Measurements from ENCODE around the gene ZNF567. TPM values are rescaled to one million over a fixed set of nuclear protein-coding genes. Genes with fewer than 3 reads are reported as not detected.
"Not testable (repeated sequence)": the region's sequence is repeated elsewhere in the genome, so short reads cannot be mapped to it uniquely, and the experiment has no call there.

The ZNF567 gene
- total and polyA plus RNA-seq, 4 donors, result 1.7 to 4.3 (median 2.6) TPM

GRCh38 chr19:36719687-36720556 is 32.5 kb downstream of the ZNF567 start (continued):
- TF ChIP-seq, protein P1, sequence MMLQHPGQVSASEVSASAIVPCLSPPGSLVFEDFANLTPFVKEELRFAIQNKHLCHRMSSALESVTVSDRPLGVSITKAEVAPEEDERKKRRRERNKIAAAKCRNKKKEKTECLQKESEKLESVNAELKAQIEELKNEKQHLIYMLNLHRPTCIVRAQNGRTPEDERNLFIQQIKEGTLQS (IDR thresholded peaks at IDR 0.05), result no peak

- H3K4me1 ChIP-seq (ENCODE audit: control insufficient read depth in 4 of 4, insufficient read depth in 4 of 4, low read length in 3 of 4), result not testable (repeated sequence)
- peaks cover 30 to 87% (median 58%) of the 10 kb centered on the region in 4 donors for H3K9me3 ChIP-seq (ENCODE audit: control insufficient read depth in 4 of 4, low read length in 3 of 4)
- 63% methylated on average over 9 of the region's 9 CpGs for WGBS
Observed at GRCh38 chr19:36736166-36736565, 48.8 kb downstream of the ZNF567 start.

DNA sequence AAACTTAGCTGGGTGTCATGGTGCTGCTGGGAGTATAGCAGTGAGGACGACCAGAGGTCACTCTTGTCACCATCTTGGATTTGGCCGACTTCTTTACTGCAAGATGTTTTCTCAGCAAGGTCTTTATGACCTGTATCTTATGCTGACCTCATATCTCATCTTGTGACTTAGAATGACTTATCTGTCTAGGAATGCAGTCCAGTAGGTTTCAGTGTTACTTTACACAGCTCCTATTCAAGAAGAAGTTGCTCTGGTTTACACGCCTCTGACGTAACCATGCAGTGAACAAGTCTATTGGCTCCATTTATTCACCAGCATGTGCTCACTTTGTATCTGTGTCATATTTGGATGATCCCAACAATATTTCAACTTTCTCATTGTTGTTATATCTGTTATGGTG is 58.5 kb downstream of the ZNF567 start:
- Histone ChIP-seq H3K27me3 (ENCODE audit: control insufficient read depth in 4 of 4, insufficient read depth in 4 of 4, low read length in 3 of 4) (no peaks in the 10 kb centered on the region), H3K9ac (ENCODE audit: low read depth in 1 of 2, low read length in 2 of 2) (no peak overlapping the region), H3K4me1 (ENCODE audit: control insufficient read depth in 4 of 4, insufficient read depth in 4 of 4, low read length in 3 of 4) (no peaks in the 10 kb centered on the region), H3K36me3 (ENCODE audit: control insufficient read depth in 4 of 4, insufficient read depth in 3 of 4, low read depth in 1 of 4, low read length in 3 of 4) (peaks cover 13 to 42% (median 39%) of the 10 kb centered on the region in 4 donors), H3K4me3 (ENCODE audit: low read depth in 1 of 3, low read length in 3 of 3) (peak overlapping the region in 2 of 3 donors; percentile 46 to 61), H3K9me3 (ENCODE audit: control insufficient read depth in 4 of 4, low read length in 3 of 4) (peaks cover 54 to 77% (median 64%) of the 10 kb centered on the region in 4 donors), H3K27ac (ENCODE audit: low read depth in 1 of 2, low read length in 2 of 2) (no peak overlapping the region)
- WGBS, result 97% methylated on average over 4 of the region's 4 CpGs
- TF ChIP-seq NR2F2 (IDR thresholded peaks at IDR 0.05) (no peak), HNF4A (conservative IDR thresholded peaks at IDR 0.05) (no peak), MAX (IDR thresholded peaks at IDR 0.05) (no peak), RXRA (IDR thresholded peaks at IDR 0.05) (no peak), ZBTB33 (IDR thresholded peaks at IDR 0.05) (no peak), FOXA1 (IDR thresholded peaks at IDR 0.05) (no peak), FOXA2 (IDR thresholded peaks at IDR 0.05) (no peak), SP1 (IDR thresholded peaks at IDR 0.05) (no peak), EGR1 (IDR thresholded peaks at IDR 0.05; ENCODE audit: low read depth in 2 of 2) (no peak), HNF4G (IDR thresholded peaks at IDR 0.05) (no peak), TAF1 (conservative IDR thresholded peaks at IDR 0.05) (no peak), CTCF (IDR thresholded peaks at IDR 0.05; ENCODE audit: low read depth, low read length, missing input control) (no peak), RAD21 (IDR thresholded peaks at IDR 0.05) (no peak), GABPA (IDR thresholded peaks at IDR 0.05 in 1 of 2, conservative IDR thresholded peaks at IDR 0.05 in 1 of 2) (no peak), YY1 (IDR thresholded peaks at IDR 0.05) (no peak), JUND (IDR thresholded peaks at IDR 0.05) (no peak)
- TF ChIP-seq, protein P1 (IDR thresholded peaks at IDR 0.05), result no peak
- TF ChIP-seq, protein P2, sequence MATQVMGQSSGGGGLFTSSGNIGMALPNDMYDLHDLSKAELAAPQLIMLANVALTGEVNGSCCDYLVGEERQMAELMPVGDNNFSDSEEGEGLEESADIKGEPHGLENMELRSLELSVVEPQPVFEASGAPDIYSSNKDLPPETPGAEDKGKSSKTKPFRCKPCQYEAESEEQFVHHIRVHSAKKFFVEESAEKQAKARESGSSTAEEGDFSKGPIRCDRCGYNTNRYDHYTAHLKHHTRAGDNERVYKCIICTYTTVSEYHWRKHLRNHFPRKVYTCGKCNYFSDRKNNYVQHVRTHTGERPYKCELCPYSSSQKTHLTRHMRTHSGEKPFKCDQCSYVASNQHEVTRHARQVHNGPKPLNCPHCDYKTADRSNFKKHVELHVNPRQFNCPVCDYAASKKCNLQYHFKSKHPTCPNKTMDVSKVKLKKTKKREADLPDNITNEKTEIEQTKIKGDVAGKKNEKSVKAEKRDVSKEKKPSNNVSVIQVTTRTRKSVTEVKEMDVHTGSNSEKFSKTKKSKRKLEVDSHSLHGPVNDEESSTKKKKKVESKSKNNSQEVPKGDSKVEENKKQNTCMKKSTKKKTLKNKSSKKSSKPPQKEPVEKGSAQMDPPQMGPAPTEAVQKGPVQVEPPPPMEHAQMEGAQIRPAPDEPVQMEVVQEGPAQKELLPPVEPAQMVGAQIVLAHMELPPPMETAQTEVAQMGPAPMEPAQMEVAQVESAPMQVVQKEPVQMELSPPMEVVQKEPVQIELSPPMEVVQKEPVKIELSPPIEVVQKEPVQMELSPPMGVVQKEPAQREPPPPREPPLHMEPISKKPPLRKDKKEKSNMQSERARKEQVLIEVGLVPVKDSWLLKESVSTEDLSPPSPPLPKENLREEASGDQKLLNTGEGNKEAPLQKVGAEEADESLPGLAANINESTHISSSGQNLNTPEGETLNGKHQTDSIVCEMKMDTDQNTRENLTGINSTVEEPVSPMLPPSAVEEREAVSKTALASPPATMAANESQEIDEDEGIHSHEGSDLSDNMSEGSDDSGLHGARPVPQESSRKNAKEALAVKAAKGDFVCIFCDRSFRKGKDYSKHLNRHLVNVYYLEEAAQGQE (IDR thresholded peaks at IDR 0.05), result no peak
- DNase-seq (ENCODE audit: low spot score), result no peak

More at GRCh38 chr19:36736166-36736565, 48.8 kb downstream of the ZNF567 start:
- Histone ChIP-seq H3K36me3 (ENCODE audit: control insufficient read depth in 4 of 4, insufficient read depth in 3 of 4, low read depth in 1 of 4, low read length in 3 of 4) (peaks cover 2 to 10% (median 4%) of the 10 kb centered on the region in 4 donors), H3K4me3 (ENCODE audit: low read depth in 1 of 3, low read length in 3 of 3) (peak overlapping the region in 1 of 3 donors; percentile 13)
- not testable (repeated sequence) for H3K9ac ChIP-seq (ENCODE audit: low read depth in 1 of 2, low read length in 2 of 2); DNase-seq (ENCODE audit: low spot score); H3K27ac ChIP-seq (ENCODE audit: low read depth in 1 of 2, low read length in 2 of 2); H3K27me3 ChIP-seq (ENCODE audit: control insufficient read depth in 4 of 4, insufficient read depth in 4 of 4, low read length in 3 of 4)

All from liver (tissue), 9 donors.